Measurements from ENCODE around the gene NMU.
A peak's percentile ranks its signal among the peaks of the same experiment; 100 is the strongest.
"Not testable (repeated sequence)": the region's sequence is repeated elsewhere in the genome, so short reads cannot be mapped to it uniquely, and the experiment has no call there.

Gene NMU

GRCh38 chr4:55618546-55619143 lies 17.5 kb downstream of the NMU start:
- no peak for DNase-seq

DNA sequence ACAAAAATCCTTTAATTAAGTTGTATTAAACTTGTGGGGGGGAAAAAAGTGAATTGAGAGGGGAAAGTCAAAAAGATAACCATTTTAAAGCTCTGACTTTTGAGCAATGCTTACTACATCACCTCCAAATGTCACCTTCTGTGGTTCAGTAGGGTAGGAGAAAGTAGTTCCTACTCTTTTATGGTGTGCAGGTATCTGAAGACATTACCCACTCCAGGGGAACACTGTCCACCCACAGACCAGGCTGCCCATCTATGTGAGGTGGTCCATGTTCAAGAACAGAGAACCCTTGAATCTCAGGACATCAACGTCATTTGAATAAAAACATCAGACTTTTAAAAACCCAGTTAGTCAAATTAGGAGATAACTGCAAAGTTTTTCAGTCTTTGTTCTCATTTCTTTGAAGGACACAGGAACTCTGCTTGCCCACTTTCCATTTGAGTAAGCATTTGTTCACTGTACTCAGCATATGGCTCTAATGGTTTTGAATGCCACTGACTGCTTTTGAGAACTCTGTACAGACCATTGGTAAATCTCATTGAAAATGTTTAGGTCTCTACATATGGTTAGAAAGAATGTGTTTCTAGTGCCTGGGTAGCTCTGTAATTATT lies 18.4 kb downstream of the NMU start:
- DNase-seq = no peak

DNA sequence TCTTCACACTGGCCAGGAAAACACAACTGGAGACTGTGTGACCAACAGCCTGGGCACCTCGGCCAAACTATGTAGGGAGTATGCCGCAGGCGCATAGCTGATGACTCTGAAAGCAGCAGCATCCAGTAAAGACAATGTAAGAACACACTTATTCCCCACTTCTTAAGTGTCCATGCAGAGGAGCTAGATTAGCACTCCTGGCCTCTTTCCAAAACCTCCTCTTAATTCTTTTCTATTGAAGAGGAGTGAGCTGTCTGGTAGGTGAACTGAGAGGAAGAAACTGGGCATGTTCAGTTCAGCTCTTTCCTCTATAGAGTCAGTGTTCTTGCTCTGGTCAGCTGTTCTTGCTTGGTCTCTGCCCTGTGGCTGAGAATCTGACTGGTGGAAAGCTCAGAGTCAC lies 21.1 kb downstream of the NMU start:
- DNase-seq = peak; percentile 19 to 66

GRCh38 chr4:55613621-55614020 lies 22.5 kb downstream of the NMU start:
- DNase-seq = no peak

DNA sequence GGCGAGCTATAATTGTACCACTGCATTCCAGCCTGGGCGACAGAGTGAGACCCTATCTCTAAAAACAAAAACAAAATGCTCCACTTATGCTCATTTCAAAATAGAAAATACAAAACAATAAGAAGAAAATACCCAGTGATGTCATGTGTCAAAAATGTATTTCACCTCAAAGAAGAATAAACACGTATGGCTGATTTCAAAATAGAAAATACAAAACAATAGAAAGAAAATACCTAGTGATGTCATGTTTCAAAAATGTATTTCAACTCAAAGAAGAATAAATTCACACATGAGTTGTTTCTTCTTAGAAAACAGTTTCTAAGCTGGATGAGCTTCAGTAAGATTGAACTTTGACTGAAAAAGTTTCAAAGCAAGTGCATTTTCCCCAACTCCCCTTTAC lies 23.8 kb downstream of the NMU start:
- DNase-seq = no peak

GRCh38 chr4:55611358-55612059 lies 24.6 kb downstream of the NMU start:
- no peak for DNase-seq

GRCh38 chr4:55610381-55610780 lies 25.7 kb downstream of the NMU start:
- DNase-seq = no peak

DNA sequence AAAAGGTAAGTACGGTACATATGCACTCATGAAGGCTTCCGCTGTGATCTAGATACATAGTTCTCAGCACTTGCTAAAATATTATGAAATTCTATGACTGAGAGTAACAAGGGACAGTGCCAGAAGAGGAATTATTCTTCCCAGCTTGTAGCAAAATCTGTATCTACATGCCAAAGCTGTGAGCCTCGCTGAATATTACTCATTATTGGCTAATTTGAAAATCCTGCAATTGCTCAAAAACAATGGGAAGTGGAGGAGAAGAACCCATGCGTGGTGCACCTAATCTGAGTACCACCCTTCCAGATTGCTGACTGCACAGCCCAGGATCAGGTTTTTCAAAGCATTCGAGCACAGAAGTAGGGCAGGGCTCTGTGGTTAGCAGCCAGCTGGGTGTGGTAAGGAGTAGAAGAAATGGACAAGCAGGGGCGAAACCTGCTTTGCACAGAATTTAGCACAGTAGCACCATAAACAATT lies 26.7 kb downstream of the NMU start:
- DNase-seq = no peak

DNA sequence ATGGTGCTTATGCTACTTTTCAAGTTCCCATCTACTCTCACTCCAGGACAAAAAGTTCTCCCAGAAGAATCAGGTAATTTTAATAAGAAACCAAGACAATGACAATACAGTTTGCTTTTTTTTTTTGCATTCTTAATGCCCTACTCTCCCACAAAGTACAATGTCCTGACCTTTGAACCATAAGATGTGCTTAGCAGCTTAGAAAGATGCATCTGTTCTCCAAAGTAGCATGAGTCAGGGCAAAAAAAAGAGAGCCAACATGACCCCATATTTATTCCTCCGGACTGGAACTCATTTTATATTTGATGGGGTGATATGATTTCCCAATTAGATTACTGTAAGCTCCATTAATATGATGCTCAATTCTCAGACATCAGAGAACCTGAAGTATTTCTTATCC lies 27.5 kb downstream of the NMU start:
- DNase-seq = no peak

DNA sequence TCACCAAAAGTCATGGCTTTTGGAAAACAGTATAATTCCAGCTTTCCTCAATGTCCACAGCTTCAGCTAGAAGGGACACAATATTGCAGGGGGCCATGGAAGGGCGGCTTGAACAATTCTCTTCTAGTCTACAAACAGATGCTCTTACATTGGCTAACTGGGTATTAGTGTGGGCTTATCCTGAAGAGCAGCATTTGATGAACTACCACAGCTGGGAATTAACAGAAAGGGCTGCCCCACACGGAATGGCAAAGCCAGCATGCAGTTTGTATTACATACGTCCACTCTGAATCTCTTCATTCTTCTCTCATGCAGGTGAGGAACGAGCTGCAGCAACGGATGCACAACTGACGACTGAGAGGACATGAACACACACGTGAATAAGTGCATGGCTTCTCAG lies 31.1 kb downstream of the NMU start:
- DNase-seq = peak; percentile 61 to 83

DNA sequence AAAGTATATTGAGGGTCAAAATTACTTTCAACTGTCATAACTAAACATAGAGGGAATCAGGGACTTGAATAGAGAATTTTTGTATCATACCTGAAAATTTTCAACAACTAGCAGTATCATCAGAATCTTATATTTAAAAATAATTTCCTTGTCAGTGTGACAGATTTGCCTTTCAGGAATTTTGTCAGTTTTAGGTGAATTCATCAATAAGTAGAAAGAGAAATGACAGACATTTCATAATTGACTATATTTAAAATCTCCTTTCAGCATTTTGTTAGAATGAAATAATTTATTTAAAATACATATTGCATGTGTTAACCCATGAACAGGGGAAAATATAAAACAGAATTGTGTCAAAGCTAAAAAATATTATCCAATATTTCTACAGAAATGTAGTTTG lies 35.5 kb downstream of the NMU start:
- DNase-seq = no peak

DNA sequence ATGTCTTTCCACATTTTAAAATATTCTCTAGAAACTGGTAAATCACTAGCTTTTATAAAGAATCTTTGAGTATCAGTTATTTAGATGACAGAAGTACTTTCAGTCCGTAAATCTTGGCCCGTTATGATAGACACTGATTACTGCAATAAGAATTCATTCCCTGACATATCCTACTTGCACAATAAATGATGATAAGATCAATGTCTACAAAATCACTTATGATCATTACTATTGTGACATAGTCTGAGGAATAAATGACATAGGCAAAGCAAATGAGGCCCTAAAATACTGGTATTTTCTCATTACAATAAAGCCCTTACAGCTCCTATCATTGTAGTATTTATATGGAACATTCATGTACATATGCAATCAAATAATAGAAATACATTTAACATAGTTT lies 37.5 kb downstream of the NMU start:
- DNase-seq = no peak

DNA sequence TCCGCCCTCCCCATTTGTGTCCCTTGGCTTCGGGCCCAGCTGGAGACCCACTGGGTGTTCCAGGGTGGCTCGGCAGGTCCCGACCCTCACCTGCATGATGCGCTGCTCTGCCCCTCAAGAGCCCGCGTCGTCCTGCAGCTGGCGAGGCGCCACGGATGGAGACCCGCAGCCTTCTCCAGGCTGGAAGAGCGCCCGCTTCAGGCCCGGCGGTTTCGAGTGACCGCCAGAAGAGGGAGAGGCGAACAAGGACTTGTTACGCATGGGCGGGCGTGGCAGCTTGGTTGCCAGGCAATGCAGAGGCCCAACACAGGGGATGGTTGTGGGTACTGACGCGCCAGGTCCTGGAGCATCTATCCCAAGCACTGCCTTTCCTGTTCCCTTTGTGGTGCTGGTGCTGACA lies 44.1 kb downstream of the NMU start, which contains the start of gene PDCL2:
TSS of gene PDCL2 (minus strand) at position 232 of the 400 bp plus-strand sequence. CDS start at position 96, 136 bp downstream.
- DNase-seq = no peak

GRCh38 chr4:55588160-55588559 lies 47.9 kb downstream of the NMU start:
- DNase-seq = no peak

- DNase-seq = not testable (repeated sequence)
These were observed 53.3 kb downstream of the NMU start for GRCh38 chr4:55582773-55583172.

GRCh38 chr4:55578341-55579010 lies 57.6 kb downstream of the NMU start:
- DNase-seq = no peak

DNA sequence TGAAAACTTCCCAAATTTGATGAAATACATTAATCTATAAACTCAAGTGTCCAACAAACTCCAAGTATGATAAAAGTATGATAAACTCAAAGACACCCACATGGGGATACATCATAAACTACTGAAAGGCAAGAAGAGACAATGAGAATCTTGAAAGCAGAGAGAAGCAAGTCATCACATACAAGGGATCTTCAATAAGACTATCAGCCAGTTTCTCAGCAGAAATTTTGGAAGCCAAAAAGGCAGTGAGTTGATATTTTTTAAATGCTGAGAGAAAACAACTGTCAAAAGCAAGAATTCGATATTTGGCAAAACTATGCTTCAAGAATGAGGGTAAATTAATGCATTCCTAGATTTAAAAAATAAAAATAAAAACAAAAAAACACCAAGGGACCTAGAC lies 60.6 kb downstream of the NMU start:
- DNase-seq = no peak

- DNase-seq = no peak
These were observed 61.8 kb downstream of the NMU start for GRCh38 chr4:55574252-55574651.

GRCh38 chr4:55571806-55572205 lies 64.3 kb downstream of the NMU start:
- no peak for DNase-seq

- DNase-seq = no peak
These were observed 67.1 kb downstream of the NMU start for GRCh38 chr4:55568905-55569504.

DNA sequence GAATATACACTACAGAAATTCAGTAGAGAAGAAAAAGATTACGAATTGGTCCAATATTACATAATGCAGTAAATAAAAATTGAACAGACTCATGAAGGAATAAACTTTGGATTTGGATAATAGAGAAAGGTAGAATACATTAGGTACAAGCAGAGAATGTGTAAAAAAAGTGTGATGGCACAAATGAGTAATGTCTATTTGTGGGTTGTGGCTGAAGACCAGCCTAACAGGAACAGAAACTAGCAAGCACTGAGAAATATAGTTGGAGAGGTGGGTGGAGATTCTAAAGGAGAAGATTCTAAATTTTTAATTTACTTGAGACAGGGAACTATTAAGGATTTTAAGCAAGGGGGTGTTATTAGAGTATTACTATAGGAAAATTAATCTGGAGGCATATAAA lies 74.2 kb downstream of the NMU start:
- no peak for DNase-seq

- DNase-seq = no peak
These were observed 76.0 kb downstream of the NMU start for GRCh38 chr4:55560096-55560495.

DNA sequence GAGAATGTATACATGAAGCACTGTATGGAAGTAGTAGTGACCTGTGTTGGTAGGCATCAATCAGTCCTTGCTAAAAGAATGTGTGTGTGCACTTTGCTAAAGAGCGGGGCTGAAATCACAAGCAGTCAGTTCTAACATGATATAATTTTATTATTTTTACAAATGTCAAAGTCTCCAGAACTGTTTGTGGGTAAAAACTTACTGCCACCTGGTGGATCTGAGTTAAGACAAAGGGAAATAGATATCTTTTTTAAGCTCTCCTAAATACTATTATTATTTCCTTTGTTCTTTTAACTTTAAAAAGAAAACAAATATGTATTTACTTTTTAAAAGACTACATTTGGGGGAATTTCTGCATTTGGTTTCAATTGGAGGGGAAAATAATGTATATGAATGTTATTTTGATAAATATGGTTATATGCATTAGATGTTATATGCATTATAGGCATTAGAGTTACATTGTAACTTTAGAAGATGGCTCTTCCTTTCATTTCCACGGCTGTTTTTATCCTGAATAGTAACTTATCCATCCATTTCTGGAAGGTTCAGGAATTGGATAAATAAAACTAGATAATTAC lies 81.6 kb downstream of the NMU start:
- DNase-seq = peak in 1 of 2 experiments; percentile 7
